ENCODE measurements around the gene GLUL. TPM values are rescaled to one million over a fixed set of nuclear protein-coding genes. Genes with fewer than 3 reads are reported as not detected.

Gene GLUL
- 2.0 and 4.0 TPM in 2 replicates for total RNA-seq (2014; rRNA removed; shearing (Covaris generic))
- 10.8 and 16.9 TPM in 2 replicates for polyA plus RNA-seq (2015; cell fraction: cytosol; rRNA removed)
- polyA plus RNA-seq (2015; cell fraction: nucleus; rRNA removed) = 21.3 and 22.4 TPM in 2 replicates

GRCh38 chr1:182391362-182392049 is at the start of gene GLUL:
GLUL (minus strand) TSS chr1:182391790; CDS start chr1:182388737, 3,053 bp downstream.
- DNase-seq (ENCODE audit: low read depth) = peak; percentile 2

GRCh38 chr1:182438326-182438725 is 46.7 kb upstream of the GLUL start:
- no peak for DNase-seq (ENCODE audit: low read depth)

- no peak for DNase-seq (ENCODE audit: low read depth)
These were observed 42.0 kb upstream of the GLUL start for GRCh38 chr1:182433580-182433979.

DNA sequence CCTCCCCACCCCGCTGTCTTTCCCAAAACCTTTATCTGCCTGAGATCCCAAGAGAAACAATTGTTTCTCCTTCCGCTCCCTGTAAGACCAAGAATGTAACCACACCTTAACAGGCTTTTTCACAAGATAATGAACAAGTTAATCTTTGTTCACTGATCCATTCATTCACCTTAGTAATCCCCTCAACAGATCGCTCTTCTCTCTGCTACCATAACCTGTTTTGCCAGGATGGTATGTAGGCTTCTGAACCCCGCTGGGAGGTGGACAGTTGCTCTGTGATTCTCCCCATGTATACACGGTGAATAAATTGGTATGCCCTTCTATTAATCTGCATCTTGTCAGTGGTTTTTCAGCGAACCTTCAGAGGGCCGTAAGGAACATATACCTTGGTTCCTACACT is 39.7 kb upstream of the GLUL start:
- DNase-seq (ENCODE audit: low read depth) = no peak

DNA sequence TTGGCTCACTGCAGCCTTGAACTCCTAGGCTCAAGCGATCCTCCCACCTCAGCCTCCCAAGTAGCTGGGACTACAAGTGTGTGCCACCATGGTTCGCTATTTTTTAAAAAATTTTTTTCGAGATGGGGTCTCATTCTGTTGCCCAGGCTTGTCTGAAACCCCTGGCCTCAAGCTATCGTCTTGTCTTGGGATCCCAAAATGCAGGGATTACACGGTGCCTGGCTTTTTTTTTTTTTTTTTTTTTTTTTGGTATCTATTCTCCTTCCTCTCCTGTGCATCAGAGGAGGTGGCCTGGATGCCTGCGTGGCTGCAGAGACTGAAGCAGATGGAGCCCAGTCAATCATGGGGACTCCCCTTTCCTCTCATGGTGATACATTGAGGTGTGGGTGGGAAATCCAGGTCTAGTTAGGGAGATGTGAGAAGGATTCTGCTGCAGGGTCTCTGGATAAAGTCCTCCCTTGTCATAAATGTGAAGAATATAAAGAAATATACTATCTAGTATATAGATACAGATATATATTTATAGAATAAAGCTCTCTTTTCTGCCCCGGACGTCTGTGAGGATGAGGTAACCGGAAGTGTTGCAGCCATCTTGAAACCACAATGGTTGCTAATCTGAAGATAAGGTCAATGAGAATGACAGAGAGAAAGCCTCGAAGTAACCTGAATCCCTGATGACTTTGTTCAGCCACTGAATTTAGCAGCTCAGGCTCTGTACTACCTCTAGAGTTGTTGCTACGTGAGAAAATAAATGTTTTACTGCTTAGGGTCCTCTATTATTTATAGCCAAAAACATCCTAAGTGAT is 38.9 kb upstream of the GLUL start:
- peak; percentile 50 for DNase-seq (ENCODE audit: low read depth)

- no peak for DNase-seq (ENCODE audit: low read depth)
These were observed 36.5 kb upstream of the GLUL start for GRCh38 chr1:182428043-182428442.

DNA sequence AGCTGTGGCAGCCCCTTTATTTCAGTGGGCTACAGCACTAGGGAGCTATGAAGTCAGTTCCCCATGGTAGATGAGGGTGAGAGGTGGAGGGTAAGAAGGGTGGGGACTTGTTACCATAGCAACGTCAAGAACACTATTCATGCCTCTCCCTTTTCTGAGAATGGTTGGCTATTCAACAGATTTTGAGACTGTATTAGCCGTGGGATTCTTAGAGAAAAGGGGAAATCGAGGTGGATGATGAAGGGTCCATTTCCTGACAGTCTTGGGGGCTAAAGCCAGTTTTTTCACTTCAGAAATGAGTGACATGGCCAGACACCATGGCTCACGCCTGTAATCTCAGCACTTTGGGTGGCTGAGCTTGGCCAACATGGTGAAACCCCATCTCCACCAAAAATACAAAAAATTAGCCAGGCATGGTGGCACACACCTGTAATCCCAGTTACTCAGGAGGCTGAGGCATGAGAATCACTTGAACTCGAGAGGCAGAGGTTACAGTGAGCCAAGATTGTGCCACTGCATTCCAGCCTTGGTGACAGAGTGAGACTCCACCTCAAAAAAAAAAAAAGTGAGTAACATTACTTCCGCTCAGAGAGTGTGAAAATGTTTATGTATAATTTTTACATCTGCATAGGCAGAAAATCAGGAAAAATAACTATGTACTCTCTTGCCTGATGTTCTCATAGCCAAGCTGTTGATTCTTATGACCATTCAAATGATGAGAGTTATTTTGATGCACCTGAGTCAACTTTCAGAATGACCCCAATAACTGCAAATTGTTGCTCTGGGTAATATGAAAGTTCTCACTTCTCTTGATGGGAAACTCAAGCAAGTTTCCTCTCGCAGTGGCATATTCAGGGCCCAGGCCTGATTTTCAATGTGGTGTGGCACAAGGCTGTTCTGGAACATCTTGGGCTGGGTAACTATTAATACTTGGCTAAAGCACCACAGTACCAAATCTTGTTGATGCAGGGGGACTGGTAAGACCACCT is 35.1 kb upstream of the GLUL start:
- no peak for DNase-seq (ENCODE audit: low read depth)

- DNase-seq (ENCODE audit: low read depth) = no peak
These were observed 24.2 kb upstream of the GLUL start for GRCh38 chr1:182415789-182416188.

GRCh38 chr1:182413969-182414368 is 22.4 kb upstream of the GLUL start:
- no peak for DNase-seq (ENCODE audit: low read depth)

DNA sequence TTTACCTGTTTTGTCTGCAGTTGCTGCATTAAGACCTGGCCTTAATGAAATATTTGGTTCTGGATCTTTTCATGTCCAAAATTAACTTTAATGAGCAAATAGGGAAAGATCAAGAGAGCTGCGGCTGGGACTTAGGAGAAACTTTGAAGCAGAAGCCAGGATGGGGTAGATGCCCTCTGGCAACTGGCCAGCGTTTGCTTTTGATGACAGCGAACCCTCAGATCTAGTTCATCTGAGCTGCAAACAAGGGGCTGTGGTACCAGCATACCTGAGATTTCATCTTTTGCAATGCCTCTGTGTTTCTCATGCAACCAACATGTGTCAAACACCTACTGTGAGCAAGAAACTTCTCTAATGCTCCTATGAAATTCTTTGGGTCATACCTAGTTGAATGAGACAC is 21.9 kb upstream of the GLUL start:
- DNase-seq (ENCODE audit: low read depth) = no peak

DNA sequence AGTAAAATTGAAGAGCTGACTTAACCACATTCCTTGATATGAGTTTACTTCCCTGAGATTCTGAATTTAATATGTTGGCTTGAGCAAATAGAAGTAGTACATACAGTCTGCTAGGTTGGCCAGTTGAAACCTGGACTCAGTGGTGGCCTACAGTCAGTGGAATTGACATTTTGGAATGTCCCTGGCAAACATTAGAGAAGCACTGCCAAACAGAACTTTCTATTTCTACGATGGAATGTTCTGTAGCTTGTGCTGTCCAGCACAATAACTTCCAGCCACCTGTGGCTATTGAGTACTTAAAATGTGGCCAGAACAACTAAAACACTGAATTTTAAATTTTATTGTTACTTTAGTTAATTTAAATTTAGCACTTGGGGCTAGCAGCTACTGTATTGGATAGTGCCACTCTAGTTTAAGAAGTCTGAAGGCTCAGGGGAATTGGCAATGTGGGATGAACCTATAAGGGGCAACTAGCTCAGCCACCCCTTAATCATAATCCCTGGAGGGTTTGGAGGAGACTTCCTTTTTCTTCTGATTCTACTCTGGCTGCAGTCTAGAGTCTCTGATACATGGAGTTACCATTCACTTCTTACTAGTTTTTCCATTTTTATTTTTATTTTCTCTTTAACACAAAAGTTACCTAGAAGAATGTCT is 19.2 kb upstream of the GLUL start:
- DNase-seq (ENCODE audit: low read depth) = no peak

GRCh38 chr1:182410138-182410537 is 18.5 kb upstream of the GLUL start:
- no peak for DNase-seq (ENCODE audit: low read depth)

GRCh38 chr1:182408435-182409075 is 17.0 kb upstream of the GLUL start:
- DNase-seq (ENCODE audit: low read depth) = no peak

GRCh38 chr1:182407724-182408123 is 16.1 kb upstream of the GLUL start:
- DNase-seq (ENCODE audit: low read depth) = no peak

DNA sequence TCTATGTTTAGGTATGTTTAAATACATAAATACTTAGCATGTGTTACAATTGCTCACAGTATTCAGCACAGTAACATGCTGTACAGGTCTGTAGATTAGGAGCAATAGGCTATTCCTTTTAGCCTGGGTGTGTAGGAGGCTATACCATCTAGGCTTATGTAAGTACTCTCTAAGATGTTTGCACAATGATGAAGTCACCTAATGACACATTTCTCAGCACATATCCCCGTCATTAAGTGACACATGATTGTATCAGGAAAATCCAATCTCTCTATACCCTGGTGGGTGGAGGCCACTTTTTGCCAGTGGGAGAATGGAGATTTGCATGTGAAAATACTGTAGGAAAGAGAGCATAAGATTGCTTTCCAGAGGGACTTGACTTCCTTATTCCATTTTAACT is 14.4 kb upstream of the GLUL start:
- no peak for DNase-seq (ENCODE audit: low read depth)

DNA sequence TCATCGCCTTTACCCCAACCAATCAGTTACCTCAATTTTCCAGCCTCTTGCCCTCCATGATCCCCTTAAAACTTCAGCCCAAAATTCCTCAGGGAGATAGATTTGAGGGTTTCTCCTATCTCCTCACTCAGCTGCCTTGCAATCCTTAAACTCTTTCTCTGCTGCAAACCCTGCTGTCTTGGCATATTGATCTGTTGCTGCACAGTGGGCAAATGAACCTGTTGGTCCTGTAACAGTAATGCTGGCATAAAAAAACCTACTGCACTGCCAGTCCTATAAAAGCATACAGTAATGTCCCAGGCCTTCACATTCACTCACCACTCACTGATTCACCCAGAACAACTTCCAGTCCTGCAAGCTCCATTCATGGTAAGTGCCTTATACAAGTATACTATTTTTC is 14.0 kb upstream of the GLUL start:
- no peak for DNase-seq (ENCODE audit: low read depth)

DNA sequence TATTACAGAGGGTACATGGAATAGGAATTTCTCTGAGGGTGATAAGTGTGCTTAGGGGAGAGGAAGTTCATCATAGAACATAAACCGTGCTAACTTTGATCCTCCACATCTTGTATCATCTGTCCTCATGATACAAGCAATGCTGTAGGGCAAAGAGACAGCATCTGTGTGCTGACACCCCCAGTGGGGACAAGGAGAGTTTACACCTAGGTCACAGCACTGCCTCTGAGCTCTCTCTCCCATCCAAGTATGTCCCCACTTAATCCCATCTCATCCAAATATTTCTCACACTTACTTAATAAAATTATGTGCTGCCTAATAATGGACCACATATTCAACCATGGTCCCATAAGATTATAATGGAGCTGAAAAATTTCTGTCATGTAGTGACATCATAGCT is 13.2 kb upstream of the GLUL start:
- DNase-seq (ENCODE audit: low read depth) = no peak

GRCh38 chr1:182400567-182400966 is 9.0 kb upstream of the GLUL start, which contains the start of gene TEDDM1:
TEDDM1 (minus strand) TSS chr1:182400667; CDS start chr1:182400485, 182 bp downstream.
- DNase-seq (ENCODE audit: low read depth) = no peak

GRCh38 chr1:182397653-182398393 is 6.2 kb upstream of the GLUL start:
- no peak for DNase-seq (ENCODE audit: low read depth)

DNA sequence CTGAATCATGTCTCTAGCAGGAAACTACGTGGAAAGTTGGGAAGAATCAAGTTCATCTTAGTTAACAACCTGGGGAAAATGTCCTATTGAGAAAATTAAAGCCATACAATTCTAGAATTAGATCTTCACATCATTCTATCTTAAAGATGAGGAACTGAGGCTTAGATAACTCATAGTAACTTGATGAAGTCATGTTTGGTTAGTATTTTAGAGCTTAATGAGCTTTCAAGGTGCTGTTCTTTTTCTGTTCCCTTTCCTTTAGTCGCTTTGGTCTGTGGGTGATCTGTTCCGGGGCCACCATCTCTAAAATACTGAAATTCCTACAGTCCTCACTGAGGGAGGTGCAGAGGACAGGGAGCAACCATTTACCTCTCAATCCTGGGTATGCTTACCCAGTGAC is 4.3 kb upstream of the GLUL start:
- DNase-seq (ENCODE audit: low read depth) = no peak
